HepG2 (cell line): ENCODE data around the gene ATP8A2.

Experiments used
- ARID5B ChIP-seq: IDR thresholded peaks from 2 replicates; pipeline ENCODE4 v1.4.0; 2020; ENCODE audit warnings: mild to moderate bottlenecking, missing genetic modification reagents
- CC2D1A ChIP-seq: sonication (generic); formaldehyde crosslinking; IDR thresholded peaks from 2 replicates; pipeline ENCODE4 v1.8.1; 2023; ENCODE audit warnings: mild to moderate bottlenecking, missing genetic modification reagents
- CTCF ChIP-seq: sonication (generic); formaldehyde crosslinking; IDR thresholded peaks from 2 replicates; pipeline ENCODE4 v1.5.0; 2020; ENCODE audit warnings: mild to moderate bottlenecking, missing genetic modification reagents, moderate library complexity
- HNRNPK ChIP-seq: fragments of 200-400 bp; formaldehyde crosslinking; IDR thresholded peaks from 2 replicates; pipeline ENCODE4 v1.6.1; 2018; ENCODE audit warnings: low read length, low read depth, moderate library complexity, mild to moderate bottlenecking; ENCODE audit not compliant: poor library complexity, severe bottlenecking
- NCOA1 ChIP-seq: sonication (generic); formaldehyde crosslinking; IDR thresholded peaks from 2 replicates; pipeline ENCODE4 v1.9.0; 2021; ENCODE audit warnings: missing genetic modification reagents
- SALL2 ChIP-seq: sonication (generic); formaldehyde crosslinking; IDR thresholded peaks from 2 replicates; pipeline ENCODE4 v1.8.1; 2023; ENCODE audit warnings: mild to moderate bottlenecking, missing genetic modification reagents, inconsistent platforms
- TBP ChIP-seq: sonication (generic); formaldehyde crosslinking; IDR thresholded peaks from 2 replicates; pipeline ENCODE4 v1.5.0; 2020; ENCODE audit warnings: missing genetic modification reagents
- ZBTB34 ChIP-seq: sonication (generic); formaldehyde crosslinking; IDR thresholded peaks from 2 replicates; pipeline ENCODE4 v1.8.0; 2022; ENCODE audit warnings: mild to moderate bottlenecking, missing genetic modification reagents
- ZNF274 ChIP-seq: sonication (generic); formaldehyde crosslinking; IDR thresholded peaks from 2 replicates; pipeline ENCODE4 v1.5.1; 2020; ENCODE audit warnings: mild to moderate bottlenecking, missing genetic modification reagents
- ZNF629 ChIP-seq: sonication (generic); formaldehyde crosslinking; conservative IDR thresholded peaks from 2 replicates; pipeline ENCODE4 v1.5.0; 2020; ENCODE audit warnings: missing genetic modification reagents
- ZNF740 ChIP-seq: sonication (generic); formaldehyde crosslinking; IDR thresholded peaks from 2 replicates; pipeline ENCODE4 v1.4.0; 2020; ENCODE audit warnings: missing genetic modification reagents
- TF ChIP-seq, protein P1 (sequence below): IDR thresholded peaks from 2 replicates; pipeline ENCODE4 v1.6.1; 2012; ENCODE audit warnings: low read depth, low read length, improper control_type of control experiment
- TF ChIP-seq, protein P2 (sequence below): sonication (generic); formaldehyde crosslinking; IDR thresholded peaks from 2 replicates; pipeline ENCODE4 v1.9.0; 2021; ENCODE audit warnings: missing genetic modification reagents, mild to moderate bottlenecking, borderline replicate concordance

GRCh38 chr13:26034018-26034417, 662.2 kb downstream of the ATP8A2 start:
- TF ChIP-seq ZBTB34 (CRISPR knock-in tag) (no peak), HNRNPK (no peak), CC2D1A (CRISPR knock-in tag) (no peak), ZNF740 (CRISPR knock-in tag) (no peak), ZNF629 (CRISPR knock-in tag) (no peak), ZNF274 (CRISPR knock-in tag) (no peak), SALL2 (CRISPR knock-in tag) (no peak), TBP (CRISPR knock-in tag) (no peak), NCOA1 (no peak), CTCF (CRISPR knock-in tag) (no peak), ARID5B (CRISPR knock-in tag) (no peak)
- TF ChIP-seq, protein P1, sequence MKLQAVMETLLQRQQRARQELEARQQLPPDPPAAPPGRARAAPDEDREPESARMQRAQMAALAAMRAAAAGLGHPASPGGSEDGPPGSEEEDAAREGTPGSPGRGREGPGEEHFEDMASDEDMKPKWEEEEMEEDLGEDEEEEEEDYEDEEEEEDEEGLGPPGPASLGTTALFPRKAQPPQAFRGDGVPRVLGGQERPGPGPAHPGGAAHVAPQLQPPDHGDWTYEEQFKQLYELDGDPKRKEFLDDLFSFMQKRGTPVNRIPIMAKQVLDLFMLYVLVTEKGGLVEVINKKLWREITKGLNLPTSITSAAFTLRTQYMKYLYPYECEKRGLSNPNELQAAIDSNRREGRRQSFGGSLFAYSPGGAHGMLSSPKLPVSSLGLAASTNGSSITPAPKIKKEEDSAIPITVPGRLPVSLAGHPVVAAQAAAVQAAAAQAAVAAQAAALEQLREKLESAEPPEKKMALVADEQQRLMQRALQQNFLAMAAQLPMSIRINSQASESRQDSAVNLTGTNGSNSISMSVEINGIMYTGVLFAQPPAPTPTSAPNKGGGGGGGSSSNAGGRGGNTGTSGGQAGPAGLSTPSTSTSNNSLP = no peak
- TF ChIP-seq, protein P2, sequence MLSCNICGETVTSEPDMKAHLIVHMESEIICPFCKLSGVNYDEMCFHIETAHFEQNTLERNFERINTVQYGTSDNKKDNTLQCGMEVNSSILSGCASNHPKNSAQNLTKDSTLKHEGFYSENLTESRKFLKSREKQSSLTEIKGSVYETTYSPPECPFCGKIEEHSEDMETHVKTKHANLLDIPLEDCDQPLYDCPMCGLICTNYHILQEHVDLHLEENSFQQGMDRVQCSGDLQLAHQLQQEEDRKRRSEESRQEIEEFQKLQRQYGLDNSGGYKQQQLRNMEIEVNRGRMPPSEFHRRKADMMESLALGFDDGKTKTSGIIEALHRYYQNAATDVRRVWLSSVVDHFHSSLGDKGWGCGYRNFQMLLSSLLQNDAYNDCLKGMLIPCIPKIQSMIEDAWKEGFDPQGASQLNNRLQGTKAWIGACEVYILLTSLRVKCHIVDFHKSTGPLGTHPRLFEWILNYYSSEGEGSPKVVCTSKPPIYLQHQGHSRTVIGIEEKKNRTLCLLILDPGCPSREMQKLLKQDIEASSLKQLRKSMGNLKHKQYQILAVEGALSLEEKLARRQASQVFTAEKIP (CRISPR knock-in tag) = no peak
